Omental fat pad (tissue), 4 donors: ENCODE data around the gene PPP1R9A. TPM values are rescaled to one million over a fixed set of nuclear protein-coding genes. Genes with fewer than 3 reads are reported as not detected.

Experiments
- ATAC-seq: fragments of 150-250 bp; one replicate; pipeline ENCODE4 v1.9.1; 2016; ENCODE audit warnings: mild to moderate bottlenecking, moderate library complexity; ENCODE audit not compliant: low FRiP score
- DNase-seq: peaks from one replicate; pipeline ENCODE4 v3.0.0-alpha.2; 2019; ENCODE audit warnings: low spot score
- CTCF ChIP-seq, 3 donors: fragments of 450-650 bp; IDR thresholded peaks; one replicate each; pipeline ENCODE4 v1.5.1; 2016 to 2017; ENCODE audit warnings: antibody characterized with exemption in 3 of 3, mild to moderate bottlenecking in 3 of 3, moderate library complexity in 2 of 3
- total RNA-seq, 4 donors: library from RNA; depleted of rRNA; stranded (reverse); fragments of >200 nt; gene quantifications; one replicate each; pipeline ENCODE4 v1.1.0, GENCODE V29; 2016

The PPP1R9A gene
- total RNA-seq, 4 donors from 2014 or later, result 5.5 to 16.5 (median 9.6) TPM

GRCh38 chr7:94908323-94909178 is 1.2 kb downstream of the PPP1R9A start:
- DNase-seq (no peak), ATAC-seq (peak; percentile 30)
- TF ChIP-seq CTCF (IDR thresholded peaks at IDR 0.05), result no peak

- no peak for ATAC-seq
- TF ChIP-seq CTCF (IDR thresholded peaks at IDR 0.05), result no peak
- DNase-seq, result no peak
These were observed 1.7 kb downstream of the PPP1R9A start for GRCh38 chr7:94909179-94909466.

- DNase-seq (no peak), ATAC-seq (no peak)
- TF ChIP-seq CTCF (IDR thresholded peaks at IDR 0.05), result no peak
These were observed 4.7 kb downstream of the PPP1R9A start for GRCh38 chr7:94912085-94912484.

GRCh38 chr7:94913391-94913790 is 6.0 kb downstream of the PPP1R9A start:
- ATAC-seq (no peak), DNase-seq (no peak)
- no peak for TF ChIP-seq CTCF (IDR thresholded peaks at IDR 0.05)

GRCh38 chr7:94921911-94922310 is 14.5 kb downstream of the PPP1R9A start:
- no peak for TF ChIP-seq CTCF (IDR thresholded peaks at IDR 0.05)
- ATAC-seq, result no peak
- DNase-seq, result no peak

GRCh38 chr7:94922457-94922856 is 15.1 kb downstream of the PPP1R9A start:
- no peak for TF ChIP-seq CTCF (IDR thresholded peaks at IDR 0.05)
- ATAC-seq (no peak), DNase-seq (no peak)

- DNase-seq, result no peak
- TF ChIP-seq CTCF (IDR thresholded peaks at IDR 0.05), result no peak
- no peak for ATAC-seq
These were observed 16.0 kb downstream of the PPP1R9A start for GRCh38 chr7:94923412-94923811.
